Gastroesophageal sphincter (tissue), 4 donors: Measurements from ENCODE around the gene TMEFF2. TPM values are rescaled to one million over a fixed set of nuclear protein-coding genes. Genes with fewer than 3 reads are reported as not detected.
A peak's percentile ranks its signal among the peaks of the same experiment; 100 is the strongest.

Experiments
- ATAC-seq: fragments of 150-250 bp; one replicate; pipeline ENCODE4 v1.9.1; 2016; ENCODE audit warnings: mild to moderate bottlenecking, moderate library complexity
- H3K27ac ChIP-seq, 4 donors: fragments of 200-600 bp; sonication (generic) in 3 of 4; 1 replicate in 3 of 4; 2 replicates in 1 of 4; pipeline ENCODE4 v1.5.1; 2016 to 2019
- H3K27me3 ChIP-seq: fragments of 200-600 bp; sonication (generic); one replicate; pipeline ENCODE4 v1.5.1; 2019
- H3K36me3 ChIP-seq, 2 donors: fragments of 200-600 bp; sonication (generic); one replicate each; pipeline ENCODE4 v1.5.1; 2019; ENCODE audit warnings: control low read depth in 1 of 2
- H3K4me1 ChIP-seq, 3 donors: fragments of 200-600 bp; sonication (generic); 1 replicate in 2 of 3; 2 replicates in 1 of 3; pipeline ENCODE4 v1.5.1; 2016 to 2019; ENCODE audit warnings: control low read depth in 2 of 3
- H3K4me3 ChIP-seq, 2 donors: fragments of 200-600 bp; sonication (generic); one replicate each; pipeline ENCODE4 v1.5.1; 2019; ENCODE audit warnings: mild to moderate bottlenecking in 1 of 2, moderate library complexity in 1 of 2
- H3K9me3 ChIP-seq, 3 donors: fragments of 200-600 bp; sonication (generic); one replicate each; pipeline ENCODE4 v1.5.1; 2017 to 2019; ENCODE audit warnings: control low read depth in 2 of 3
- CTCF ChIP-seq, 4 experiments: fragments of 200-600 bp in 2 of 4; fragments of 450-650 bp in 2 of 4; sonication (generic) in 1 of 4; IDR thresholded peaks; one replicate each; pipeline ENCODE4 v1.5.1; 2017 to 2019; ENCODE audit warnings: antibody characterized with exemption in 4 of 4, mild to moderate bottlenecking in 2 of 4, moderate library complexity in 2 of 4
- EP300 ChIP-seq: sonication (generic); formaldehyde crosslinking; IDR thresholded peaks from one replicate; pipeline ENCODE4 v1.6.1; 2017; ENCODE audit warnings: antibody characterized with exemption, mild to moderate bottlenecking
- POLR2A ChIP-seq, 2 donors: fragments of 450-650 bp; IDR thresholded peaks; one replicate each; pipeline ENCODE4 v1.6.1; 2017; ENCODE audit warnings: antibody characterized with exemption in 2 of 2, mild to moderate bottlenecking in 2 of 2, moderate library complexity in 1 of 2
- POLR2AphosphoS5 ChIP-seq: sonication (generic); formaldehyde crosslinking; IDR thresholded peaks from one replicate; pipeline ENCODE4 v1.6.1; 2017; ENCODE audit warnings: antibody characterized with exemption
- WGBS, 2 donors: methylation state at CpG; one replicate each; pipeline ENCODE4 v1.1.5; 2018; ENCODE audit warnings: low coverage in 1 of 2; 5-methylcytosine and 5-hydroxymethylcytosine counted together
- total RNA-seq, 4 donors: library from RNA; depleted of rRNA; stranded (reverse); fragments of >200 nt; gene quantifications; one replicate each; pipeline ENCODE4 v1.1.0, GENCODE V29; 2016

TMEFF2 gene
- total RNA-seq, 4 donors from 2014 or later: 0.42 to 3.0 (median 0.83) TPM

DNA sequence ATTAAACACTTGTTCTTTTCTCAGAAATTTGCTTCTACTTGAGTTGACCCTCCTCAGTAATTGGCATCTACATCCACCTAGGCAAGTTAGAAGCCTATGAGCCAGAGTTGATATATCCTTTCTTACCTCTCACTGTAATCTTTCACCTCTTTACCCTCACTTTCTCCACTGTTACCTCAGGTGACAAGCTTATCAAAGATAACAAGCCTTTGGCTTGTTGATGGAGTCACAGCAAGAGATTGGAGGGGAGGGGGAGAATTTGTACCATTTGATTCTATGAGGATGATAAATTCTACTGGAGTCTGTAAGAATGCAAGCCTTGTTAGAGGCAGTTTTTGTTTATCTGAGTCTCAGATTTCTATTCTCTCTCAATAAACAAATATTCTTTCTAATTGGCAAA lies 176.9 kb downstream of the TMEFF2 start:
- Histone ChIP-seq H3K4me3 (no peak overlapping the region), H3K27ac (no peak overlapping the region), H3K9me3 (no peaks in the 10 kb centered on the region), H3K27me3 (no peaks in the 10 kb centered on the region), H3K4me1 (no peaks in the 10 kb centered on the region), H3K36me3 (no peaks in the 10 kb centered on the region)
- TF ChIP-seq POLR2AphosphoS5 (no peak), CTCF (IDR thresholded peaks at IDR 0.05) (no peak), POLR2A (IDR thresholded peaks at IDR 0.05) (no peak), EP300 (no peak)
- ATAC-seq: no peak

DNA sequence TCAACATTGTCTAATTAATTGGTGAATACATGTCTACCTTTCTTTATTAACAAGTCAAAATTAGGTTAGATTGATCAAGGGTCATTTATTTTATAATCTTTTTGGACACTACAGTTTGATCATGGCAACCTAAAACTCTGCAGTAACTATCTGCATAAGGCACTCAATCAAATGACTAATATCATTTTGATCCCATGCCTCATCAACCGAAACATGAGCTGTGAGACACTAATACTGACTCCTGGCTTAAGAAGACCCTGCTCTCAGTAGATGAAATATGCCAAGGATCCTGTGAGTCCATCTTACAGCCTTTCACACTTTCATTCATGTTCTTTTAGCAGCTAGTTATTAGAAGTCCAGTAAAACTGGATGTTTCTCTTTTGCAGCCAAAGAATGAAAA lies 178.5 kb downstream of the TMEFF2 start:
- no peak for ATAC-seq
- 78 to 100% methylated on average over 1 of the region's 1 CpG for WGBS, 2 donors
- Histone ChIP-seq H3K36me3 (no peaks in the 10 kb centered on the region), H3K9me3 (no peaks in the 10 kb centered on the region), H3K4me1 (peaks cover 0 to 4% (median 1%) of the 10 kb centered on the region in 3 donors), H3K4me3 (no peak overlapping the region), H3K27ac (no peak overlapping the region), H3K27me3 (no peaks in the 10 kb centered on the region)
- TF ChIP-seq POLR2A (IDR thresholded peaks at IDR 0.05) (no peak), EP300 (no peak)

DNA sequence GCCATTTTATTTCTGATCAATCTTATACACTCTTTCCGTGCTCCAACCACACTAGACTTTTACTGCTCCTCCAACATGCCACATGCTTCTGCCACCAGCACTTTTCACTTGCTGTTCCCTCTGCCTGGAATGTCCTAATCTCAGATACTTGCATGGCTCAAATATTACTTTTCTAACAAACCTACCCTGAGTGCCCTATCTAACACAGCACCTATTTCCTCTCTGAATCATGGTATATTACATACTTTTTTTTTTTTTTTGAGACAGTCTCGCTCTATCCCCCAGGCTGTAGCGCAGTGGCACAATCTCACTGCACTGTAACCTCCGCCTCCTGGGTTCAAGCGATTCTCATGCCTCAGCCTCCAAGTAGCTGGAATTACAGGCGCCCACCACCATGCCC lies 181.5 kb downstream of the TMEFF2 start:
- WGBS, 2 donors: 94 to 100% methylated on average over 2 to 5 of the region's 6 CpGs
- no peaks in the 10 kb centered on the region for H3K27me3 ChIP-seq
- no peaks in the 10 kb centered on the region for H3K36me3 ChIP-seq
- H3K27ac ChIP-seq: no peak overlapping the region
- ATAC-seq: no peak
- H3K9me3 ChIP-seq: no peaks in the 10 kb centered on the region
- no peak overlapping the region for H3K4me3 ChIP-seq
- peaks cover 0 to 15% (median 6%) of the 10 kb centered on the region in 3 donors for H3K4me1 ChIP-seq
- no peak for TF ChIP-seq POLR2AphosphoS5

GRCh38 chr2:192011196-192011595 lies 183.5 kb downstream of the TMEFF2 start:
- whole genome bisulfite sequencing, 2 donors: 15 to 44% methylated on average over 1 of the region's 1 CpG

DNA sequence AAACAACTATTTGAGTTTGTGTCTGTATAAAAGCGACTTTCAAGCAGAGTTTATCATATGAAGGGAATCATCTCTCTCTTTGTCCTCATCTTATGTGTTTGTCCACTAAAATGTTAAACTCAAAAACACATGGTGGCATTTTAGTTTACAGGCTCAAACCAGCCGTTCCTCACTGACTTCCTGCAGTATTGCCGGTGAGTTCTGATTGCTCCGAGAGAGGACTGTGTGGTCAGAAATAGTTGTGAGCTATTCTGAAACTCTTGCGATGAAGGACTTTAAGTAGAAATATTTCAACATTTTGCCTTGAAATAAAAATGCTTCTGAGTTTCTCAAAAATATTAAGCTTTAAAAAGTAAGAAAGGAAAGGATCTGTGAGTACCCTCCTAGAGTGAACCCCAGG lies 184.7 kb downstream of the TMEFF2 start:
- Histone ChIP-seq H3K36me3 (no peaks in the 10 kb centered on the region), H3K27ac (no peak overlapping the region), H3K9me3 (no peaks in the 10 kb centered on the region), H3K4me1 (peaks cover 0 to 30% (median 10%) of the 10 kb centered on the region in 3 donors), H3K27me3 (no peaks in the 10 kb centered on the region), H3K4me3 (no peak overlapping the region)
- TF ChIP-seq EP300 (no peak), CTCF (IDR thresholded peaks at IDR 0.05) (no peak), POLR2AphosphoS5 (no peak), POLR2A (IDR thresholded peaks at IDR 0.05) (no peak)
- 46 to 54% methylated on average over 5 of the region's 5 CpGs for WGBS, 2 donors
- no peak for ATAC-seq

More at GRCh38 chr2:192011196-192011595, 183.5 kb downstream of the TMEFF2 start:
- no peak for ATAC-seq
- H3K27me3 ChIP-seq: no peaks in the 10 kb centered on the region
- peaks cover 0 to 25% (median 10%) of the 10 kb centered on the region in 3 donors for H3K4me1 ChIP-seq
- no peaks in the 10 kb centered on the region for H3K36me3 ChIP-seq
- H3K9me3 ChIP-seq: no peaks in the 10 kb centered on the region
- H3K27ac ChIP-seq: no peak overlapping the region
- TF ChIP-seq POLR2A (IDR thresholded peaks at IDR 0.05): no peak
- TF ChIP-seq EP300: no peak
- TF ChIP-seq POLR2AphosphoS5: no peak
- TF ChIP-seq CTCF (IDR thresholded peaks at IDR 0.05): no peak
- H3K4me3 ChIP-seq: no peak overlapping the region

DNA sequence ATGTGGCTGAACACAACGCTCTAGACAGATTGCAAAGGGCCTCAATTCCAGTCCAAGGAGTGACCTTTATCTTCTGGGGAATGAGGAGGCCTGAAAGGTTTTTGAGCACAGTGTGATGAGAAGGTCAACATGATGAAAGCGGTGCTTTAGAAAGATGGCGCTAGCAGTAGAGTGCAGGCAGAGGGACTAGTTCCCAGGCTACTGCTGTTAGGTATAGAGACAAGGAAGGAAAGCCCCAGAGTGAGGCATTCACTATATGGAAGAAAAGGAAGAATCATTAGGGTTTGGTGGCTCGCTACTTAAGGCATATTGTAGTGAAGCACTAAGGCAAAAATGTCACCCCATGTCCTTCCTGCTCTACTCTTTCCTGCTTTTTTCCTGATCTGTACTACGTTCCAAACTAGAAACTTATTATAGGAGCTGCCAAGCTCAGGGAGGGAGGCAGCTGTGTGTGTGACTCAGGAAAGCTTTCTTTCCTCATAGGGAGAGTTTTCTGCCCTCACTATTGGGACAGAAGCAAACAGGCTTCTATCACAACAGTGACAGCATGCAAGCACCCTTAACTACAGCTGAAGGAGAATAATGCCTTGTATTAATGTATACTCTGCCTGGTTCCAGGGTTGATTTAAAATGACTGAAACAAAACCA lies 187.0 kb downstream of the TMEFF2 start:
- no peaks in the 10 kb centered on the region for H3K36me3 ChIP-seq
- H3K27me3 ChIP-seq: no peaks in the 10 kb centered on the region
- no peak overlapping the region for H3K4me3 ChIP-seq
- no peak overlapping the region for H3K27ac ChIP-seq
- no peak for TF ChIP-seq CTCF (IDR thresholded peaks at IDR 0.05)
- no peak for TF ChIP-seq EP300
- no peak for TF ChIP-seq POLR2A (IDR thresholded peaks at IDR 0.05)
- no peak for TF ChIP-seq POLR2AphosphoS5
- H3K9me3 ChIP-seq: no peaks in the 10 kb centered on the region
- 67 to 75% methylated on average over 5 of the region's 5 CpGs for WGBS, 2 donors
- ATAC-seq: peak; percentile 51
- peaks cover 0 to 40% (median 10%) of the 10 kb centered on the region in 3 donors for H3K4me1 ChIP-seq
